GM12878 (cell line): ENCODE results near the gene GSG1L. TPM values are rescaled to one million over a fixed set of nuclear protein-coding genes. Genes with fewer than 3 reads are reported as not detected.
A peak's percentile ranks its signal among the peaks of the same experiment; 100 is the strongest.

Experiments
- ATAC-seq: fragments of 200-7000 bp; cut with Tn5 transposase; 3 replicates; pipeline ENCODE4 v1.9.1; 2020; ENCODE audit warnings: mild to moderate bottlenecking, moderate library complexity
- BruUV-seq: library from RNA; stranded (reverse); fragments of 400-500 nt; replicated peaks from 2 replicates; lab custom pipeline; 2021; lab: Mats Ljungman, UMichigan
- CTCF ChIA-PET: fragments of 300-600 bp; sonication (Branson Sonifier 250); formaldehyde crosslinking; extraction: SDS; loops from one replicate; lab custom pipeline; 2021; ENCODE audit warnings: inconsistent platforms; lab: Yijun Ruan, JAX
- POLR2A ChIA-PET: fragments of 350-600 bp; formaldehyde crosslinking; extraction: SDS; loops from one replicate; lab custom pipeline; 2021; ENCODE audit warnings: inconsistent platforms; lab: Charles Lee
- RAD21 ChIA-PET: fragments of 300-600 bp; sonication (Branson Sonifier 250); formaldehyde crosslinking; loops from one replicate; lab custom pipeline; 2023; ENCODE audit warnings: antibody characterized with exemption; ENCODE audit not compliant: unreplicated experiment; lab: Charles Lee
- SMC1A ChIA-PET: fragments of 300-600 bp; sonication (Branson Sonifier 250); formaldehyde crosslinking; loops from one replicate; lab custom pipeline; 2023; ENCODE audit not compliant: unreplicated experiment, uncharacterized antibody; lab: Charles Lee
- DNase-seq: peaks from one replicate; pipeline ENCODE4 v3.0.0-alpha.2; 2011; ENCODE audit warnings: low read depth, low spot score
- FAIRE-seq: peaks from 3 replicates; lab custom pipeline; 2011; peaks lifted over from hg19 to GRCh38; lab: Jason Lieb, UNC
- H2AFZ ChIP-seq: 2 replicates; pipeline ENCODE4 v1.6.0; 2011; ENCODE audit warnings: low read depth, low read length, control low read depth; ENCODE audit not compliant: control insufficient read depth
- H3K27ac ChIP-seq: 2 replicates; pipeline ENCODE4 v1.5.1; 2011; ENCODE audit warnings: control low read depth; ENCODE audit not compliant: control insufficient read depth, insufficient read depth
- H3K27me3 ChIP-seq, 2 experiments: replicated peaks in 1 of 2; 2 replicates each; pipeline versions ENCODE4 v1.6.0 to v1.6.1; 2011; ENCODE audit warnings: low read length in 1 of 2; ENCODE audit not compliant: control insufficient read depth in 2 of 2, insufficient read depth in 2 of 2
- H3K36me3 ChIP-seq, 2 experiments: 2 replicates each; pipeline ENCODE4 v1.5.1; 2011; ENCODE audit warnings: low read length in 1 of 2; ENCODE audit not compliant: control insufficient read depth in 2 of 2, insufficient read depth in 2 of 2
- H3K4me1 ChIP-seq: 2 replicates; pipeline ENCODE4 v1.6.1; 2011; ENCODE audit warnings: mild to moderate bottlenecking, low read length, moderate library complexity, mixed read lengths; ENCODE audit not compliant: control insufficient read depth, insufficient read depth
- H3K4me2 ChIP-seq: 2 replicates; pipeline ENCODE4 v1.6.0; 2011; ENCODE audit warnings: control low read depth; ENCODE audit not compliant: control insufficient read depth, insufficient read depth
- H3K4me3 ChIP-seq: fragments of 200-600 bp; sonication (generic); 2 replicates; pipeline ENCODE4 v1.5.1; 2016
- H3K79me2 ChIP-seq: 2 replicates; pipeline ENCODE4 v1.6.0; 2011; ENCODE audit warnings: low read length; ENCODE audit not compliant: control insufficient read depth, insufficient read depth
- H3K9ac ChIP-seq: 2 replicates; pipeline ENCODE4 v1.8.0; 2011; ENCODE audit warnings: low read length, control low read depth, mixed read lengths; ENCODE audit not compliant: control insufficient read depth, insufficient read depth
- H3K9me3 ChIP-seq: replicated peaks from 3 replicates; pipeline ENCODE4 v1.5.1; 2011; ENCODE audit warnings: mild to moderate bottlenecking, low read length; ENCODE audit not compliant: control insufficient read depth, insufficient read depth
- H4K20me1 ChIP-seq: 2 replicates; pipeline ENCODE4 v1.6.0; 2011; ENCODE audit not compliant: control insufficient read depth, insufficient read depth
- BCL11A ChIP-seq: IDR thresholded peaks from 2 replicates; pipeline ENCODE4 v1.6.1; 2011; ENCODE audit warnings: low read depth, low read length
- E2F8 ChIP-seq: fragments of 450-650 bp; IDR thresholded peaks from 2 replicates; pipeline ENCODE4 v1.6.1; 2018; ENCODE audit warnings: mild to moderate bottlenecking, low read depth, moderate library complexity; ENCODE audit not compliant: partially characterized antibody
- IRF4 ChIP-seq: IDR thresholded peaks from 2 replicates; pipeline ENCODE4 v1.6.1; 2011; ENCODE audit warnings: low read depth, low read length
- MTA2 ChIP-seq: fragments of 450-650 bp; IDR thresholded peaks from 2 replicates; pipeline ENCODE4 v1.6.1; 2016; ENCODE audit warnings: low read depth, mild to moderate bottlenecking, moderate library complexity
- PAX5 ChIP-seq: IDR thresholded peaks from 2 replicates; pipeline ENCODE4 v1.6.1; 2011; ENCODE audit warnings: low read depth, low read length, borderline replicate concordance
- PML ChIP-seq: IDR thresholded peaks from 2 replicates; pipeline ENCODE4 v1.6.1; 2012; ENCODE audit warnings: low read length, inconsistent platforms
- RBBP5 ChIP-seq: fragments of 200-600 bp; sonication (generic); conservative IDR thresholded peaks from 2 replicates; pipeline ENCODE4 v1.6.1; 2016
- SREBF2 ChIP-seq: IDR thresholded peaks from 2 replicates; pipeline ENCODE4 v1.6.1; 2012; ENCODE audit warnings: mild to moderate bottlenecking, low read length
- YY1 ChIP-seq: IDR thresholded peaks from 2 replicates; pipeline ENCODE4 v1.6.1; 2011; ENCODE audit warnings: low read depth, mild to moderate bottlenecking, low read length
- WGBS: methylation state at CpG from one replicate; pipeline ENCODE4 v1.1.6; 2016; ENCODE audit warnings: low lambda C conversion rate; ENCODE audit not compliant: insufficient replicate concordance, insufficient coverage; ENCODE audit errors: missing lambda C conversion rate; 5-methylcytosine and 5-hydroxymethylcytosine counted together
- in situ Hi-C: fragments of 300-500 bp; cut with MboI; formaldehyde crosslinking; loops from 9 replicates; pipeline ENCODE4 v1.14.3; 2018; ENCODE audit warnings: mixed read lengths
- intact Hi-C: fragments of 100-400 bp; cut with micrococcal nuclease; formaldehyde crosslinking; loops from one replicate; pipeline ENCODE4 v1.14.2; 2022; ENCODE audit not compliant: unreplicated experiment
- polyA plus RNA-seq, 11 experiments: library from polyadenylated mRNA; depleted of rRNA in 4 of 11; unstranded in 6 of 11; stranded (reverse) in 5 of 11; fragments of >200 nt; fragmentation: Nextera tagmentation in 4 of 11; fragmentation: Illumina TruSeq in 1 of 11; extraction: Ambion mirVana in 4 of 11; extraction: Trizol in 1 of 11; gene quantifications; 1 replicate in 1 of 11; 2 replicates in 10 of 11; pipeline versions ENCODE4 v1.2.1 to v1.2.3, GENCODE V29; 2011 to 2016; ENCODE audit warnings: inconsistent platforms in 2 of 11, missing spikeins in 2 of 11, low read depth in 1 of 11
- total RNA-seq, 4 experiments: library from RNA; depleted of rRNA in 3 of 4; stranded (reverse); fragments of >200 nt in 3 of 4; fragmentation: Illumina TruSeq in 1 of 4; extraction: Trizol in 1 of 4; gene quantifications; 2 replicates each; pipeline versions ENCODE4 v1.2.1 to v1.2.3, GENCODE V29; 2013 to 2021
- TF ChIP-seq, protein P1 (sequence below): IDR thresholded peaks from 2 replicates; pipeline ENCODE4 v1.6.1; 2011; ENCODE audit warnings: borderline replicate concordance, low read depth, mild to moderate bottlenecking, moderate library complexity, low read length; ENCODE audit not compliant: insufficient read depth, poor library complexity, severe bottlenecking
- TF ChIP-seq, protein P2 (sequence below): IDR thresholded peaks from 2 replicates; pipeline ENCODE4 v1.6.1; 2011; ENCODE audit warnings: mild to moderate bottlenecking, low read depth, low read length, moderate library complexity; ENCODE audit not compliant: insufficient replicate concordance

Gene GSG1L
- total and polyA plus RNA-seq, 10 of the 15 experiments (the other 5 are each of a cell fraction or from before 2014, with no cell fraction given) = not detected

DNA sequence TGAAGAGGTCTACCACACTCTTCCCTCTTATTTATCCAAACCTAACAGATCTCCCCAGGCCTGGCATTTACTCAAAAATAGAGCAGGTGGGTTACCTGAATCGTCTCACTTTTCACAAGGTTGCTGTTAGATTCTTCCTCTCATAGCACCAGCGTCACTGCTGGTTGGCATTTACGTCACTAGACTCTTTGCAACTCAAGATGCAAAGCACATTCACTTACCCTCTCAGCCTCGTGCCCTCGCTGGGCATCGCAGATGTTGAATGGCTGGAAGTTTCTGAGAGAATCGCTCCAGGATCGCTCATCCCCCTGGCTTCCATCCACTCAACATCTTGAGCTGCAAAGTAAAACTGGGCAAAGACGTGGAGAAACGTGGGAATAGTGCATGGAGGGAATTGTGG, 21.9 kb downstream of the GSG1L start:
- no peak overlapping the region for H3K4me2 ChIP-seq
- DNase-seq (no peak), ATAC-seq (no peak)
- BruUV-seq = no TSS peak
- H3K9me3 ChIP-seq = no peaks in the 10 kb centered on the region
- intact Hi-C loops = no loop called here
- ChIA-PET RAD21 (no interaction called here), SMC1A (no interaction called here), POLR2A (no interaction called here)
- no peak overlapping the region for H3K4me3 ChIP-seq
- no peaks in the 10 kb centered on the region for H3K4me1 ChIP-seq
- no peaks in the 10 kb centered on the region for H3K36me3 ChIP-seq
- H2AFZ ChIP-seq = no peak overlapping the region
- TF ChIP-seq, protein P1, sequence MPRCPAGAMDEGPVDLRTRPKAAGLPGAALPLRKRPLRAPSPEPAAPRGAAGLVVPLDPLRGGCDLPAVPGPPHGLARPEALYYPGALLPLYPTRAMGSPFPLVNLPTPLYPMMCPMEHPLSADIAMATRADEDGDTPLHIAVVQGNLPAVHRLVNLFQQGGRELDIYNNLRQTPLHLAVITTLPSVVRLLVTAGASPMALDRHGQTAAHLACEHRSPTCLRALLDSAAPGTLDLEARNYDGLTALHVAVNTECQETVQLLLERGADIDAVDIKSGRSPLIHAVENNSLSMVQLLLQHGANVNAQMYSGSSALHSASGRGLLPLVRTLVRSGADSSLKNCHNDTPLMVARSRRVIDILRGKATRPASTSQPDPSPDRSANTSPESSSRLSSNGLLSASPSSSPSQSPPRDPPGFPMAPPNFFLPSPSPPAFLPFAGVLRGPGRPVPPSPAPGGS = peak; percentile 45
- no peak for TF ChIP-seq IRF4
- TF ChIP-seq, all 136 proteins: peak for 1
- in situ Hi-C loops = no loop called here
- Histone ChIP-seq H4K20me1 (no peaks in the 10 kb centered on the region), H3K27me3 (no peaks in the 10 kb centered on the region), H3K27ac (no peak overlapping the region), H3K79me2 (no peaks in the 10 kb centered on the region), H3K9ac (no peak overlapping the region)
- CTCF ChIA-PET = interaction anchor here (0.6 kb wide), 2 partner anchors 26 to 30 kb away, joined by 3 read pairs; no protein-coding TSS in a partner anchor
- FAIRE-seq = no peak
- 40% methylated on average over 10 of the region's 10 CpGs for WGBS

- Histone ChIP-seq H3K9me3 (no peaks in the 10 kb centered on the region), H2AFZ (no peak overlapping the region), H3K27ac (no peak overlapping the region), H3K4me1 (no peaks in the 10 kb centered on the region), H3K36me3 (no peaks in the 10 kb centered on the region), H3K27me3 (no peaks in the 10 kb centered on the region), H3K9ac (no peak overlapping the region), H3K4me3 (no peak overlapping the region), H3K4me2 (no peak overlapping the region), H3K79me2 (no peaks in the 10 kb centered on the region), H4K20me1 (no peaks in the 10 kb centered on the region)
- no TSS peak for BruUV-seq
- ATAC-seq (no peak), DNase-seq (no peak), FAIRE-seq (no peak)
- SMC1A ChIA-PET = no interaction called here
- 26% methylated on average over 8 of the region's 8 CpGs for WGBS
- in situ Hi-C loops = no loop called here
- intact Hi-C loops = no loop called here
- CTCF ChIA-PET = no interaction called here
- POLR2A ChIA-PET = no interaction called here
- RAD21 ChIA-PET = no interaction called here
- TF ChIP-seq YY1 = no peak
- TF ChIP-seq, protein P2, sequence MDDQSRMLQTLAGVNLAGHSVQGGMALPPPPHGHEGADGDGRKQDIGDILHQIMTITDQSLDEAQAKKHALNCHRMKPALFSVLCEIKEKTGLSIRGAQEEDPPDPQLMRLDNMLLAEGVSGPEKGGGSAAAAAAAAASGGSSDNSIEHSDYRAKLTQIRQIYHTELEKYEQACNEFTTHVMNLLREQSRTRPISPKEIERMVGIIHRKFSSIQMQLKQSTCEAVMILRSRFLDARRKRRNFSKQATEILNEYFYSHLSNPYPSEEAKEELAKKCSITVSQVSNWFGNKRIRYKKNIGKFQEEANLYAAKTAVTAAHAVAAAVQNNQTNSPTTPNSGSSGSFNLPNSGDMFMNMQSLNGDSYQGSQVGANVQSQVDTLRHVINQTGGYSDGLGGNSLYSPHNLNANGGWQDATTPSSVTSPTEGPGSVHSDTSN = no peak
- no peak for TF ChIP-seq SREBF2
- no peak for TF ChIP-seq PML
- no peak for TF ChIP-seq BCL11A
- TF ChIP-seq MTA2 = no peak
- TF ChIP-seq PAX5 = no peak
- no peak for TF ChIP-seq RBBP5
- no peak for TF ChIP-seq E2F8
Observed at GRCh38 chr16:28040039-28040438, 23.5 kb downstream of the GSG1L start.
